Right lobe of liver (tissue), 4 donors: Measurements from ENCODE around the gene ABCF1.

ENCODE experiments used
- POLR2A ChIP-seq: fragments of 450-650 bp; IDR thresholded peaks from one replicate; pipeline ENCODE4 v1.6.1; 2017; ENCODE audit warnings: antibody characterized with exemption, mild to moderate bottlenecking
- TF ChIP-seq, protein P1 (sequence below), 4 donors: fragments of 200-600 bp in 3 of 4; fragments of 450-650 bp in 1 of 4; IDR thresholded peaks; one replicate each; pipeline versions ENCODE4 v1.5.1 to v1.8.0; 2016 to 2022; ENCODE audit warnings: antibody characterized with exemption in 4 of 4, mild to moderate bottlenecking in 2 of 4
- donor health status: DM: no; HTN: no; CAD: no.
- donor health status: DM: no; HTN: no; CAD: no.
- donor health status: DM: no; HTN: yes; CAD: no.

DNA sequence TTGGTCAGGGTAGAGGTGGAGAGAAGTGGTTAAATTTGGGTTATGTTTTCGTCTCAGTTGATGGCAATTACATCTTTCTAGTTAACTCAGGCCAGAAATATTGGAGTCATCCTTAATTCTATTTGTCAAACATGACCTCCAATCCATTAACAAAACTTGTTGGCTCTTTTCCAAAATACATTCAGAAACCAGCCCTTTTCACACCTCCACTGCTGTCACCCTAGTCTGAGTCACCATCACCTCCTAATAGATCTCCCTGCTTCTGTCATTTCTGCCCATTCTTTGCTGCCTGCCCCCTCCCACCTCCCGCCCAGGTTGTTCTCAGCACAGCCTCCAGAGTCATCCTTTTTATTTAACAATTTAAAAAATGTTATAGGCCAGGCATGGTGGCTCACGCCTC is 3.0 kb upstream of the ABCF1 start:
- TF ChIP-seq, protein P1, sequence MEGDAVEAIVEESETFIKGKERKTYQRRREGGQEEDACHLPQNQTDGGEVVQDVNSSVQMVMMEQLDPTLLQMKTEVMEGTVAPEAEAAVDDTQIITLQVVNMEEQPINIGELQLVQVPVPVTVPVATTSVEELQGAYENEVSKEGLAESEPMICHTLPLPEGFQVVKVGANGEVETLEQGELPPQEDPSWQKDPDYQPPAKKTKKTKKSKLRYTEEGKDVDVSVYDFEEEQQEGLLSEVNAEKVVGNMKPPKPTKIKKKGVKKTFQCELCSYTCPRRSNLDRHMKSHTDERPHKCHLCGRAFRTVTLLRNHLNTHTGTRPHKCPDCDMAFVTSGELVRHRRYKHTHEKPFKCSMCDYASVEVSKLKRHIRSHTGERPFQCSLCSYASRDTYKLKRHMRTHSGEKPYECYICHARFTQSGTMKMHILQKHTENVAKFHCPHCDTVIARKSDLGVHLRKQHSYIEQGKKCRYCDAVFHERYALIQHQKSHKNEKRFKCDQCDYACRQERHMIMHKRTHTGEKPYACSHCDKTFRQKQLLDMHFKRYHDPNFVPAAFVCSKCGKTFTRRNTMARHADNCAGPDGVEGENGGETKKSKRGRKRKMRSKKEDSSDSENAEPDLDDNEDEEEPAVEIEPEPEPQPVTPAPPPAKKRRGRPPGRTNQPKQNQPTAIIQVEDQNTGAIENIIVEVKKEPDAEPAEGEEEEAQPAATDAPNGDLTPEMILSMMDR (IDR thresholded peaks at IDR 0.05), result no peak
- no peak for TF ChIP-seq POLR2A
